NCI-H1436 treated with DMSO at 0.1 percent for 48 hours (cell line): Measurements from ENCODE around the gene SUCLG1.
"Not testable (repeated sequence)": the region's sequence is repeated elsewhere in the genome, so short reads cannot be mapped to it uniquely, and the experiment has no call there.

Experiments
- DNase-seq: peaks from one replicate; lab custom pipeline; 2025; lab: John Stamatoyannopoulos, UW

Gene SUCLG1

DNA sequence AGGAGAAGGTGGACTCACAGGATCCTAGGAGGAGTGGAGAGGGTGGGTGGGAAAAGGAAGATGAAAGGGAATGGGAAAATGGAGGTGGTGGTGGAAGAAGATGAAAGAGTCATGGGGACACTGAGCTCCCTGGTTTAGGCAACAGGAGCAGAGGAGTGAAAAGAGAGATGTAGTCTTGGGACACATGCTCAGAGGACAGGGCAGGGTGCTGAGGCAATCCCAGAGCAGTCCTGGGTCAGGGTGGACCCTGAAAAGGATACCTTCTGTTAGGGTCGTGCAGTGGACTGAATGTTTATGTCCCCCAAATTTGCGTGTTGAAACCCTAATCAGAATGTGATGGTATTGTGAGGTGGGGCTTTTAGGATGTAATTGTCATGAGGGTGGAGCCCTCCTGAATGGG lies 37.9 kb downstream of the SUCLG1 start:
- DNase-seq: no peak

DNA sequence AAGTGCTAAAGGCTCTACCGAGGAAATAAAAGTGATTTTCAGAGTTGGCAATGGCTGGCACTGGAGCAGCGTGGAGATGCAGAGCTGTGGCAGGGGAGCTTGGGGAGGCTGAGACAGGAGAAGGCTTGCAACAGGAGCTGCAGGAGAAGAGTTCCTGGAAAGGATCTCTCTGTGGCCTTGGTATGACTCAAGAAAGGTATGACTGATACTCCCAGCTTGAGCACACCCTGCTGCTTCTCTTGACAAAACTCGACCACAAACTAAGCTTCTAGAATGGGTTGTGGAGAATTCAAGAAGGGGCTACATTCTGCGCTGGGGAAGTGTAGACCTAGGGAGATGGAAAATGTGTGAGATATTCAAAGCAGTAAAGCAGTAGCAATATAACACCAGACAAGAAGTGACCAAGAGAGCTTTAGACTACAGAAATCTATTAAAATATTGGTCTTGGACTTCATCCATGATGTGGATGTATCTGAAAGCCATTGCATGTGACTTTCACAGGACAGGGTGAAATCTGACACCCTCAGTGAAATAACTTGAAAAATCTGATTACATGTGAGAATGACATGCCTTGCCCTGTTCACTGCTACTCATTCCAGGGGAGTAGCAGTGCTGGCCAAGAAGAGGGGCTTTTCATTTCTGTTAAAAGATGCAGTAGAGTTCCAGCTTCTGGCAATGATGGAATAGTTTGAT lies 41.5 kb downstream of the SUCLG1 start:
- no peak for DNase-seq

DNA sequence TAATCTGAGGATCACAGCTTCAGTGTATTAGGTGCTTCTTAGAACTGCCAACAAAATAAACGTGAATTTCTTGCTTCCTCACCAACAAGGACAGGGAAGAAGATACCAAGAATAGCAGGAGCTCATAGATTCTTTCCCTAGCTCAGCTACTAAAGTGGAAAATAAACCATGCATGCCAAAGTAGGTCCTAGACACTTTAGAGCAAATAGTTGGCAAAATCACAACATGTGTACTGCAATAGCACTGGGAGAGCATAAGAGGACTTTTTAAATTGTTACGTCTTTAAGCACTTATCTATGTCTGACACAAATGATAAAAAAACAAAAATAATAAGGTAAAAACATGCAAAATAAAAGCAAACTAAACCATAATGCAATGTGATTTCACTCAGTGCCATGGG lies 49.5 kb downstream of the SUCLG1 start:
- DNase-seq: no peak

DNA sequence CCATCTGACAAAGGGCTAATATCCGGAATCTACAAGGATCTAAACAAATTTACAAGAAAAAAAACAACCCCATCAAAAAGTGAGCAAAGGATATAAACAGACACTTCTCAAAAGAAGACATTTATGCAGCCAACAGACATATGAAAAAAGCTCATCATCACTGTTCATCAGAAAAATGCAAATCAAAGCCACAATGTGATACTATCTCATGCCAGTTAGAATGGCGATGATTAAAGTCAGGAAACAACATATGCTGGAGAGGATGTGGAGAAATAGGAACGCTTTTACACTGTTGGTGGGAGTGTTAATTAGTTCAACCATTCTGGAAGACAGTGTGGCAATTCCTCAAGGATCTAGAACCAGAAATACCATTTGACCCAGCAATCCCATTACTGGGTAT lies 57.0 kb downstream of the SUCLG1 start:
- DNase-seq: not testable (repeated sequence)

DNA sequence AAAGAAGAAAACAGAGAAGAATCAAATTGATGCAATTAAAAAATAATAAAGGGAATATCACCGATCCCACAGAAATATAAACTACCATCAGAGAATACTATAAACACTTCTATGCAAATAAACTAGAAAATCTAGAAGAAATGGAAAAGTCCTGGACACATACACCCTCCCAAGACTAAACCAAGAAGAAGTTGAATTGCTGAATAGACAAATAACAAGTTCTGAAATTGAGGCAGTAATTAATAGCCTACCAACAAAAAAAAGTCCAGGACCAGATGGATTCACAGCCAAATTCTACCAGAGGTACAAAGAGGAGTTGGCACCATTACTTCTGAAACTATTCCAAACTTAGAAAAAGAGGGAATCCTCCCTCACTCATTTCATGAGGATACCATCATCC lies 59.2 kb downstream of the SUCLG1 start:
- not testable (repeated sequence) for DNase-seq

DNA sequence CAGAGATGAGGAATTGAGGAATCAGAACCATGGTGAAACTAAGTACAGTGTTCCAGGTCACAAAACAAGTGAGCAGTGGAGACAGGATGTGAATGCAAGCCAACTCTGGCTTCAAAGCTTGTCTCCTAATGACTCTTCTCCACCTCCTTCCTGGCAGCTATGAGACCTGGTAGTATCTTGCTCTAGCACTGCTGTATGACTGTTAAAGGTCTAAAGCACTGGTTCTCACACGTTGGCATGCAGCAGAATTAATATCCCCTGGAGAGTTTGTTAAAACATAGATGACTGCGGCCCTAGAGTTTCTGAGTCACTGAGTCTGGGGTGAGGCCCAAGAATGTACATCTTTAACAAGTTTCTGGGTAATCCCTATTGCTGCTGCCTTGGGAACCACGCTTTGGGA lies 63.3 kb downstream of the SUCLG1 start:
- no peak for DNase-seq

DNA sequence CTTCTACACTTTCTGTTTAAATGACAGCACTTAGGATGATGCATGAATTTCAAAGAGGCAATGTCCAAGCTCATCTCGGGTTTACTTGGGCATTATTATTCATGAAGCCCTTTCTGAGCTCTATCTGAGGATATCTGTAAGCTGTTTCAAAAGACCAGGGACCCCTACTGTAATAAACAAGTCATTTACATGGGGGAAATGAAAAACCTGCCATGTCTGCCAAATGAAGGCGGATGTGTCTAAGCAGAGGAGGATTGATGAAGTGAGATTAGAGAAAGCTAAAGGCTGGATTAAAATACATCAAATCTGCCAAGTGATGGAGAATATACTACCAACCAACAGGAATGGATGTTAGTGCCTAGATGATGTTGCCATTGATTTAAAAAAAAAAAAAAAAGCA lies 64.5 kb downstream of the SUCLG1 start:
- no peak for DNase-seq

DNA sequence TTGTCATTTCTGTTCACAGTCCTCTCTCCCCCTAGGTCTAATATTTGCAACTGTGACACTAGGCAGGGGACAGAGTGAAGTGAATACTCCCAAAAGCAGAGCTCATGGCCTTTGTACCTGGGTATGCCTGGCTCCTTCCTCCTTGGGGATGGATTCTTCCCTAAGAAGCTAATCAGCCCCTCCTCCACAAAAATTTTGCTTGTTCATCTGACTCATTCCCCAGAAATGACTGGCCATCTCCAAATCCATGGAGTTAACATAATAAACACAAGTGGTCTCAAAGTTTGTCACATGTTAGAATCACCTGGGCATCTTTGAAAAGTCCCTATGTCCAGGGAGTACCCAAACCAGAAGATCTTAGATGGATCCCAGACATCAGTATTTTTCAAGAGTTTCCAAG lies 65.3 kb downstream of the SUCLG1 start:
- no peak for DNase-seq

DNA sequence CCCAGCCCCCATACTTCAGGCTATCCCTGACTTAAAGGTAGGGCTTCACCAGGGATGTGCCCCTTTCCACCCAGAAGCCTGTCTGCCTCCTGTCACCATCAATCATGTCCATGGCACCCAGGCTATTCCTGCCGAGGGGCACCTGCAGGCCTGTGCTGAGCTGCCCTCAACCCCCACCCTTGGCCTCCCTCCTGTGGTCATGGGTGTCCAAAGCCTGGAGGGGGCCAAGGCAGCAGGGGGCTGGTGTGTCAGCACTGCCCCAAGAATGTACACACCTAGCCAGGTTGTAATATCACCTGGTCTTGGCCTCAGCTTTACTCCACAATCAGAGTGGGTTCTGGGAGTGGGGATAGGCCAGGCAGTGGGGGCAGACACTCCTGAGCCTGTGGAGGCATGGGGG lies 69.3 kb downstream of the SUCLG1 start:
- DNase-seq: no peak

DNA sequence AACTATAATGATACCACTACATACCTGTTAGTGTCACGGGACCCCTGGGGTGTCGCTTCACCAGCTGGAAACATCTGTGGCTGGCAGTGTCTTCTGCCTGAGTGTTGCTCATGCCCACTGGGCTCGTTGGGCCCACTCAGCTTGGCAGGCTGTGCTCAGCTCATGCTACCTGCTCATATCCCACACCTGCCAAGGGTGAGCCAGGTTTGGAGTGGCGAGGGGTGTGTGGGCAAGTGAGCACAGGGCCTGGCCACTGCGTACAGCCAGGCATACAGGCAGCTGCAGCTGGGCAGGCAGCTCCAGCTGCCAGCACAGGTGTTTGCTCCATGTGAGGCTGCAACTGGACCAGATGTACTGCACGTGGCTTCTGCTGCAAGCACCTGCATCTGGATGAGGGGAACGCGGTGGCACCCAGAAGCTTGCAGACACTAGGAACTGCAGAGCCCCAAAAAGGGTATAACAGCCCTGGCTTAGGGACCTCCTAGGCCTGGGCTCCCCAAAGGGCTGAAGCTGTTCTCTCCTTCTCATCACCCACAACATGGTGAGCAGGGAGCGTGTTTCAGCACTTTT lies 70.1 kb downstream of the SUCLG1 start:
- DNase-seq: no peak

DNA sequence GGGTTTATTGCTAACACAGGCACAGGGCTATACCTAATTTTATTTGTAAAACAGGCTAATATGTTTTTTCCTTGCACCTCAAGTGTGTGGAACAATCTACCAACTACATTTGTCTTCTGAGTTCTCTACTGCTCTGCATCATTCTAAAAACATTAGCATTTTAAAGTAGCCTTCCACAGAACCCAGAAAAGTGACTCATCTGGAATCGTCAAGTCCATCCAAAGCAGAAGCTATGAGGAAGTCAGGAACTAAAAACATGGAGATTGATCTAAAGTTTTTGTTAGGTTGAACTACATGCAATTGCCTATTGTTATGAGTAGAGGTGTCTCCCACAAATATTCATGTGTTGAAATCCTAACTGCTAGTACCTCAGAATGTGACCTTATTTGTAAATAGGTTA lies 70.9 kb downstream of the SUCLG1 start:
- DNase-seq: no peak

DNA sequence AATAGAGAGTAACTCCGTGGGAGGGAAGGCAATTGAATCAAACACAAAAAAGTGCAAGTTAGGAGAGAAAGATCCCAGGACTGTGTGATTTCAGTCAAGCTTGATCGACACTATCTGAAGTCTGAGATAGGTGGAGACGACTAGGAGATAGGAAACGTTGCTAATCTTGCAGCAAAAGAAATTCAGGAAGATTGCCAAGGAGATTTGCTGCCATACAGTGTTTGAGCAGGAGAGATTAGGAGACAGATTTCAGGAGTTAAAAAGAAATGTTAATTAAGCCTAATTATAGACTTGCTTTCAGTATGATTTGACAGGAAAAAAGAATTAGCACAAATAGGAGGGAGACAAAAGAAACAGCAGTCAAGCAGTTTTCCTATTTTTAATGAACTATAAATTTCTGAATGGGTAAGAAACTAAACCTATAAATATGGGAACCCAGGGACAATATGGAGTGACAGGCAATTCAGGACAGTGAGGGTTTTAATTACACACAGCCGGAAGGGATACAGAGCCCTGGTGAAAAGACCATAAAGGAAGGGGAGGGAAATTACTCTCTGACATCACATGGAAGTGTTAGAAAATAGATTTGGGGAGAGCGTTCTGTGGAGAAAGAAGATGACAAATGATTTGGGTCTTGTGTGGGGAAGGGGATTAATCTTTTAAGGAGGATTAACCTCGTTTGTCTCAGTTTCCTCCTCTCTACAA lies 72.6 kb downstream of the SUCLG1 start:
- no peak for DNase-seq

DNA sequence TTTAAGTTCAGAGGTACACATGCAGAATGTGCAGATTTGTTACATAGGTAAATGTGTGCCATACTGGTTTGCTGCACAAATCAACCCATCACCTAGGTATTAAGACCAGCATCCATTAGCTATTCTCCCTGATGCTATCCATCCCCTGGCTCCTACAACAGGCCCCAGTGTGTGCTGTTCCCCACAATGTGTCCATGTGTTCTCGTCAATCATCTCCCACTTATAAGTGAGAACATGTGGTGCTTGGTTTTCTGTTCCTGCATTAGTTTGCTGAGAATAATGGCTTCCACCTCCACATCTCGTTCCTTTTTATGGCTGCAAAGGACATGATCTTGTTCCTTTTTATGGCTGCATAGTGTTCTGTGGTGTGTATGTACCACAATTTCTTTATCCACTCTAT lies 75.8 kb downstream of the SUCLG1 start:
- DNase-seq: no peak

DNA sequence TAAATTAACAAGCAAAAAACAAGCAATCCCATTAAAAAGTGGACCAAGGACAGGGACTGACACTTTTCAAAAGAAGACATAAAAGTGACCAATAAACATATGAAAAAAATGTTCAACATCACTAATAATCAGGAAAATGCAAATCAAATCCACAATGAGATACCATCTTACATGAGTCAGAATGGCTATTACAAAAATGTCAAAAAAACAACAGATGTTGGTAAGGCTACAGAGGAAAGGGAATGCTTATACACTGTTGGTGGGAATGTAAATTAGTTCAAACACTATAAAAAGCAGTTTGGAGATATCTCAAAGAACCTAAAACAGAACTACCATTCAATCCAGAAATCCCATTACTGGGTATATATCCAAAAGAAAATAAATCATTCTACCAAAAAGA lies 78.2 kb downstream of the SUCLG1 start:
- DNase-seq: no peak

DNA sequence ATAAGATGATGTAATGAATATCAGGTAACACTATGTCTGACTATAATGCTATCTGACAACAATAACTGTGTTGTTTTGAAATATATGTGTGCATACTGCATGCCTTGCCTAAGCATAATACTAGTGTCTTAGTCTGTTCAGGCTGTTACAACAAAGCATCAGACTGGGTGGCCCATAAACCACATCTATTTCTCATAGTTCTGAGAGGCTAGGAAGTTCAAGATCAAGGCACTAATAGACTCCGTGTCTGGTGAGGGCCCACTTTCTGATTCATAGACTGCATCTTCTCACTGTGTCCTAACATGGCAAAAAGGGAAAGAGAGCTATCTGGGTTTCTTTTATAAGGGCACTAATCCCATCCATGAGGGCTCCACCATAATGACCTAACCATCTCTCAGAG lies 80.1 kb downstream of the SUCLG1 start:
- DNase-seq: no peak

DNA sequence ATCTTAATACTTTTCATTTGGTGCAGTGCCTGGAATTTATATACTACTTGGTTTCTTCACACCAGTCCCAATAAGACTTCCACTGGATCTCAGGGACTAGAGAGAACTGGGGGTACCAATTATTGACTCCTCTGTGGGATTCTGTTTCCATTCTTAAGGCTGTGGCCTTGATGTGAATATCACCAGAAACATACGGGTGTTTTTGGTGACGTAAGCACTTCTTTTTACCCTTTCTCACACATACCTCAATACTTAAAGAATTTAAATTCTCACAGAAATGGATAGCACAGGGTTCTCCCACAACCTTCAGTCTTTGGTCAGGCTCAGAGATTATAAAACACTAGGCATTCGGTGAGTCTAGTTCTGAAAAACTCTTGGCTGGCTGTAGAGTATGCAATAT lies 84.1 kb downstream of the SUCLG1 start:
- DNase-seq: no peak

DNA sequence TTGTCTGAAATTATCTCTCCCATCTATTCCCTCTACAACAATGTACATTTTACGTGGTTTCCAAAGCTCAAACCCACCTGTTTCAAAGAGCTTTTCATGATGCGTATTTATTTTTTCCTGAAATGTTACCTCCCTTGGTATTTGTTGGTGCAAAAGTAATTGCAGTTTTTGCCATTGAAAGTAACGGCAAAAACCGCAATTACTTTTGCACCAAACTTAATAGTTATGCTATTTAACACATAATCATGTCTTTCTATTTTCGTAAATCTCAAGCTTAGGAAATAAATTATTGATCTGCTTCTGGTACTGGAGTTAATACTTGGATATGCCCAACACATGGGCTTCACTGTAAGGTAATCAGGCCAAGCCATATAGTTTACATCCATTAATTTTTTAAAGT lies 85.2 kb downstream of the SUCLG1 start:
- no peak for DNase-seq
